ENCODE results near the gene SMAD6.

The SMAD6 gene

GRCh38 chr15:66704019-66704802, 2.2 kb downstream of the SMAD6 start:
- DNase-seq, result no peak

- DNase-seq, result no peak
These were observed 2.7 kb downstream of the SMAD6 start for GRCh38 chr15:66704803-66705153.

- no peak for DNase-seq
These were observed 3.5 kb downstream of the SMAD6 start for GRCh38 chr15:66705277-66706146.

- DNase-seq, result no peak
These were observed 4.2 kb downstream of the SMAD6 start for GRCh38 chr15:66706225-66706732.

GRCh38 chr15:66706840-66707239, 4.8 kb downstream of the SMAD6 start:
- no peak for DNase-seq

- no peak for DNase-seq
These were observed 5.5 kb downstream of the SMAD6 start for GRCh38 chr15:66707310-66708082.

- no peak for DNase-seq
These were observed 6.4 kb downstream of the SMAD6 start for GRCh38 chr15:66708389-66708788.

GRCh38 chr15:66709884-66710283, 7.8 kb downstream of the SMAD6 start:
- no peak for DNase-seq

GRCh38 chr15:66711260-66711659, 9.2 kb downstream of the SMAD6 start:
- no peak for DNase-seq

- no peak for DNase-seq
These were observed 9.8 kb downstream of the SMAD6 start for GRCh38 chr15:66711862-66712261.

GRCh38 chr15:66713843-66714508, 11.9 kb downstream of the SMAD6 start:
- DNase-seq, result no peak

GRCh38 chr15:66714543-66714981, 12.5 kb downstream of the SMAD6 start:
- no peak for DNase-seq

- DNase-seq, result no peak
These were observed 13.2 kb downstream of the SMAD6 start for GRCh38 chr15:66715181-66715624.

- DNase-seq, result no peak
These were observed 14.0 kb downstream of the SMAD6 start for GRCh38 chr15:66715720-66716655.

- no peak for DNase-seq
These were observed 14.6 kb downstream of the SMAD6 start for GRCh38 chr15:66716656-66717020.

GRCh38 chr15:66718220-66718988, 16.4 kb downstream of the SMAD6 start:
- DNase-seq, result no peak

GRCh38 chr15:66719471-66719870, 17.4 kb downstream of the SMAD6 start:
- DNase-seq, result no peak

- peak; percentile 27 for DNase-seq
These were observed 18.4 kb downstream of the SMAD6 start for GRCh38 chr15:66720206-66721010.

- no peak for DNase-seq
These were observed 19.0 kb downstream of the SMAD6 start for GRCh38 chr15:66721020-66721419.

- DNase-seq, result no peak
These were observed 19.5 kb downstream of the SMAD6 start for GRCh38 chr15:66721501-66721937.
